ENCODE data around the gene TNPO2.
"Not testable (repeated sequence)": the region's sequence is repeated elsewhere in the genome, so short reads cannot be mapped to it uniquely, and the experiment has no call there.

TNPO2 gene

DNA sequence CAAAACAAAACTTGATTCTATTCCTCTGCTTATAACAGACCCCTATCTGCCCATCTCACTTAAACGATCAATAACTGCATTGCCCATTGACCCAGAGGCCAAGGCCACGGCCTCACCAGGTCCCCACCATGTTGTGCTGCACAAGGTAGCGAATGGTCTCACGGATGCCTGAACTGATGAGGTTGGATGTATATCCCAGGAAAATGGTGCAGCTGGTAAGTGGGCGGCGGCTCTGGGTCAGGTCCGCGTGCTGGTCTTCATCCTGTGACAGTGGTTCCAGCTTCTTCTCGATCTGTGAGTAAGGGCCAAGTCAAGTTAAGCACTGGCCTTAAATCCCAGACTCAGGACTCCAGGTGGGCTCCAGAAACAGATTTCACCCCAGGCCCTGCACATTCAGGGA, 43.7 kb downstream of the TNPO2 start:
- FAIRE-seq (no peak), DNase-seq (ENCODE audit: insufficient read length, low spot score) (no peak)

DNA sequence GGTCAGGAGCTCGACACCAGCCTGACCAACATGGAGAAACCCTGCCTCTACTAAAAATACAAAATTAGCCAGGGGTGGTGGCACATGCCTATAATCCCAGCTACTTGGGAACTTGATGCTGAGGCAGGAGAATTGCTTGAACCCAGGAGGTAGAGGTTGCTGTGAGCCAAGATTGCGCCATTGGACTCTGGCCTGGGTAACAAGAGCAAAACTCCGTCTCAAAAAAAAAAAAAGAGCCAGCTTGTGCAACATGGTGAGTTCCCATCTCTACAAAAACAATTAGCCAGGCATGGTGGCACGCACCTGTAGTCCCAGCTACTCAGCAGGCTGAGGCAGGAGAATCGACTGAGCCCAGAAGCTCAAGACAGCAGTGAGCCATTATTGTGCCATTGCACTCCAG, 45.7 kb downstream of the TNPO2 start:
- not testable (repeated sequence) for FAIRE-seq; DNase-seq (ENCODE audit: insufficient read length, low spot score)

DNA sequence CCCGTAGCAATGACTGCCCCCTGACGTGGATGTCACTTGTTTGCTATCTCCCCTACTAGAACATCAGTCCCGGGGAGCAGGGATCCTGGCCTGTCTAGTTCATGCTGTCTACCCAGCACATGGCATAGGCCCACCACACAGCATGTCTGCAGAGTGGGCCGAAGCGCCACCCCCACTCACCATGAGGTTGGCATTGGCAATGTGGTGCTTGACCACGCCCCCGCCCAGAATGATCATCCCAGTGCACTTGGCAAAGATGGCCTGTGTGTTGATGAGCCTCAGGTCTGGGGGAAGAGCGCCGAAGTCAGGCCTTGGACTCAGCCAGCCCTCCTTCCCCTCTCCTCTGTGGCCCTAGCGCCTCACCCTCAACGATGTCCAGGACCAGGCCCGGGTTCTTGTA, 46.8 kb downstream of the TNPO2 start:
- no peak for FAIRE-seq
- no peak for DNase-seq (ENCODE audit: insufficient read length, low spot score)

DNA sequence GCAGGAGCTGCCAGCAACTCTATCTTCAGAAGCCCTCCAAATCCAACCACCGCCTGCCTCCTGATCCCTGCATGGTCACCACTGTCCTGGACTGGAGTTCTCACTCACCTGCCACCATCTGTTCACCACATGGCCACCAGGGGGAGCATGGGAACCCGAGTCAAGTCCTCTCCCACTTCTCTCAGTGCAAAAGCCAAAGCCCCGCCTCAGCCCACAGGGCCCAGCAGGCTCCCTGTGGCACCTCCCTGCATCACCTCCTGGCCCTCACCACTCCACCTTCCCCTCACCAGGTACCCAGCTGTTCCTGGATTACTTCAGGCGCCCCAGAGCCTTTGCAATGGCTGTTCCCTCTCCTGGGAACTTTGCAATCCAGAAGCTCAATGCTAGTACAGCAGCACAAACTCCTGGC, 47.3 kb downstream of the TNPO2 start:
- FAIRE-seq (no peak), DNase-seq (ENCODE audit: insufficient read length, low spot score) (peak; percentile 87)

DNA sequence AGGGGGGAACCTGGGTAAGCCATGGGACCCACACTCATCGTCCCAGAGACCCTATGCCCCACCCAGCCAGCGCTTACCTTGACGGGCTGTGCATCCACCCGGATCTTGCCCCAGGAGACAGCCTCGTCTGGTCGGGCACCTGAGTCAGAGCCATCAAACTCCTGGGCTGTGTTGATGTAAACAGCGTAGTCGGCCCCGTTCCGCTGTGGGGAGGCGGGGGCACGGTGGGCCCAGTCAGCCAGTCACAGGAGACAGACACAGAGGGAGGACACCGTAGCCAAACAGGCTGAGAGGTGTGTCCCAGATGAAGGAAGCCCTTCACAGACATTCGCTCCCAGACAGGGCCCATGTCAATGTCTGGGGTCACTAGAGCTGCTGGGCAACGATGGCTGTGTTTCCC, 47.8 kb downstream of the TNPO2 start:
- DNase-seq (ENCODE audit: insufficient read length, low spot score) = no peak
- FAIRE-seq = no peak

DNA sequence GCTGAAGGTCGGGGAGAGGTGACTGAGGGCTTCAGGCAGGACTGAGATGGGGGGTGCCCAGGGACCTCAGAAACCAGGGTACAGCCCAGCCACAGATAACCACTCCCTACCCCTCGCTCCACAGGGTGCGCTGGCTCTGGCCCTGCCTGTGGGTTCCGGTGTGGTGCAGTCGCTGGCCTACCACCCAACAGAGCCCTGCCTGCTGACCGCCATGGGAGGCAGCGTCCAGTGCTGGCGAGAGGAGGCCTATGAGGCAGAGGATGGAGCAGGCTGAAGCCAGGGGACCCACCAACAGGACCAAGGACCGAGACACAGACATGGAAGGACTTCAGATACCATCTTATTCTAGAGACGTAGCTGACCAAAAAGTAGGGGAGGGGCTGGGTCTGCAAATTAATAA, 48.3 kb downstream of the TNPO2 start:
- DNase-seq (ENCODE audit: insufficient read length, low spot score) = no peak
- FAIRE-seq = no peak

DNA sequence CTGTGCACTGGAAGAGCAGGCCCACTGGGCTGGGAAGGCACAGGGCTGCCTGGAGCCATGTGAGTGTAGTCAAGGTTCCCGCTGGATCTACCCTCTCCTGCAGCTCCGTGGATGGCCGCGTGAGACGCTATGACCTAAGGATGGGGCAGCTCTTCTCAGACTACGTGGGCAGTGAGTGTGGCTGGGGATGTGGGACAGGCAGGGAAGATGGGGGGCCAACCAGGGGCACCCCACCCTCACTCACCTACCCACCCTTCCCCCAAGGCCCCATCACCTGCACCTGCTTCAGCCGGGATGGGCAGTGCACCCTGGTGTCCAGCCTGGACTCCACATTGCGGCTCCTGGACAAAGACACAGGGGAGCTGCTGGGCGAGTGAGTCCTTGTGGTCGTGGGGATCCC, 51.0 kb downstream of the TNPO2 start:
- DNase-seq (ENCODE audit: insufficient read length, low spot score) (no peak), FAIRE-seq (peak; percentile 9)

DNA sequence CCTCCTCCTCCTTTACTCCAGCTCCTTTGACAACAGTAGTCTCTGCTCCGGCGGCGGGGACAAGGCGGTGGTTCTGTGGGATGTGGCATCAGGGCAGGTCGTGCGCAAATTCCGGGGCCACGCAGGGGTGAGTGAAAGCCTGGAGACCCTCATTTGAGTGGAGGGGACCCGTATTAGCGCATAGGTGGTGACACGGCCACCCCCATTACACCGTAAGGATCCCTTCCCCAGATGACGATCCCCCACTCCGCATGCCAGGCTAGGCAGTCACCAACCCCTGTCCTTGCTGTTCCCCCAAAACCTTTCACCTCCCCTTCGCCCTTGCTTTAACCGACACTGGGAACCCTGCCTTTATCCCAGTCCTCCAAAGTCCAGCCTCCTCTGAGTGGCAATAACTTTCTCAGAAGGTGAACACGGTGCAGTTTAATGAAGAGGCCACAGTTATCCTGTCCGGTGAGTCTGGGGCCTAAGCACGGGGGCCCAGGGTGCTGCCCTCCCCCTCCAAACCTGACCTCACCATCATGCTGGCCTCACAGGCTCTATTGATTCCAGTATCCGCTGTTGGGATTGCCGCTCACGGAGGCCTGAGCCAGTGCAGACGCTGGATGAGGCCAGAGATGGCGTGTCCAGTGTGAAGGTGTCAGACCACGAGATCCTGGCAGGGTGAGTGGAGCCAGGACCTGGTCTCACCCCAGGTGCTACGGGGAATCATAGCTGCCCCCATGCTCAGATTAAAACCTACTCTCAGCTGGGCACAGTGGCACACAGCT, 53.4 kb downstream of the TNPO2 start:
- FAIRE-seq (no peak), DNase-seq (ENCODE audit: insufficient read length, low spot score) (no peak)

DNA sequence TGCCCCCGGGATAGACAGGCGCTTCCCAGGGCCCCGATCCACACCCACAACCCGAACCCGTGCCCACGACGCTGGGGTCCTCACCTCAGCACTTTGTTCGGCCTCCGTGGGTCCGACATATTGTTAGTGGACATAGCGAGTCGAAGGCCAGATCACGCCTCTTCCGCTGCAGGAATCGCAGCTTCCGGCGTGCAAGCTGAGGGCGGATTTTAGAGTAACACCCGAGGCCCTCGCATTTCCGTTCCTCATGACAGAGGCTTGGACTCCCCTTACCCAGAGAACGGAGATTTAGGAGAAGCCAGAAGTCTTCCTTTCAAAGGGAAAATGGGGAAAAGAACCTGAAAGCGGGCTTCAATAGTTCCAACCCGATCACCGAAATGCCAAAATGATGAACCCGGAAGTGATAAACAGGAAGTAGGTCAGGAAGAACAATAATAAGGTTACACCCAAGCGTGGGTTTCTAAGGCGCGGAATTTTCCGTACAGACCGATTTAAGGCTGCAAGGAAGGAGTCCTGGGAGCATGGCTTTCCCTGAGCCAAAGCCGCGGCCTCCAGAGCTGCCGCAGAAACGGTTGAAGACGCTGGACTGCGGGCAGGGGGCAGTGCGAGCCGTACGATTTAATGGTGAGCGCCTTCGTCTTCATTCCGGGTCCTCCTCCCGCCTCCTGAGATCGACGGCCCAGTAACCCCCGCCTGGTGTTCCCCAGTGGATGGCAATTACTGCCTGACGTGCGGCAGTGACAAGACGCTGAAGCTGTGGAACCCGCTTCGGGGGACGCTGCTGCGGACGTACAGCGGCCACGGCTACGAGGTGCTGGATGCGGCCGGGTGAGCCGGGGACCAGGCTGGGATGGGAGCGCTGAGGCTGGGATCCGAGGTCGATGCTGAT, 54.2 kb downstream of the TNPO2 start:
- peak; percentile 86 for DNase-seq (ENCODE audit: insufficient read length, low spot score)
- peak; percentile 88 for FAIRE-seq

DNA sequence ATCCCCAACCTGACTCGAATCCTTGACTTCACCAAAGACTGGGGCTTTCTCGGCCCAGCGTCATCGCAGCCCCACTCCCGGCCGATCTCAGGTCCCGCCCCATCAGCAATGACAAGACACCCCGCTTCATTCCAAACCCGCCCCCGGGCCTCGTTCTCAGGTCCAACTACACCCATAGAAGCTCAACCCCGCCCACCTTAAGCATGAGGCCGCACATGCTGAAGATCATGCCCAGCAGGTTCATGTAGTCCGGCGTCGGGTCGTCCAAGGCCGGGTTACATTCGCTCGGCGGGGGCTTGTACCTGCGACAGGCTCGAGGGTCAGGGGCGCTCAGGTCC, 54.8 kb downstream of the TNPO2 start:
- FAIRE-seq (peak; percentile 16), DNase-seq (ENCODE audit: insufficient read length, low spot score) (peak; percentile 33)

DNA sequence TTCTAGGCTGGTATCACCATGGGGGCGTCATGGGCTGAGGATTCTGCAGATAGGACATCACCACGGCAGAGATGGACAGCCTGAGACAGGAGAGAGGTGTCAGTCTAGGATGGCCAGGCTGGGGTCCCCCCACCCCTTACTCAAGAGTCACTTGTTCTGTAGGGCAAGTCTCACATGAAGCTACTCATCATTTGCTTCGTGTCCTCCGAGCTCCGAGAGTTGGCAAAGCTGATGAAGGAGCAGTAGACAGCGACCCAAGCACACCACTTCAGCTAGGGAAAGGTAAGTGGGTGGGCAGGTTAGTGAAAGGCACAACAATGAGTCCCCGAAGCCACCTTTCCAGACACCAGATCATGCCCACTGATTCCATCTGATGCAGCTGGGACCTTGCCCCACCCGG, 55.4 kb downstream of the TNPO2 start:
- FAIRE-seq = no peak
- no peak for DNase-seq (ENCODE audit: insufficient read length, low spot score)

DNA sequence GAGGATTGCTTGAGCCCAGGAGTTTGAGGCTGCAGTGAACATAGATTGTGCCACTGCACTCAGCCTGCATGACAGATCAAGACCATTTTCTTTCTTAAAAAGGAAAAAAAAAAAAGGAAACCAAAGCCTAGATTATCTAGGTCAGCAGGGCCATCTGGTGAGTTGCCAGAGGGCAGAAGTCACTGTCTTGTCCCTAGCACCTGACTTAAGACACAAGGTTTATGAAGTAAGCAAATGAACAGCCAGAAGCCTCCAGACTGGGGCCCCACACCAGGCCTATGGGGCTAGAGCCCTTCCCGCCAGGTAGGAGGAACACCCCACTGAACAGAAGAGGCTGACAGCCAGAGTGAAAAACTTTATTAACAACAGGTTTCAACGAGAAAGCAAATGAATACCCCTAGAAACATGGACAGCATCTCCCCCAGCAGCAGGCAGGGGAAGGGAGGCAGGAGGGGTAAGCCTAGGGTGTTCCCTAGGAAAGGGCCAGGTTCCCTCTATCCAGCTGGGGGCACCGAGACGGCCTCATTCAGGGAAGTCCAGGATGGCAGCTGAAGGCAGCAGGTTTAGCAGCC, 55.9 kb downstream of the TNPO2 start:
- no peak for DNase-seq (ENCODE audit: insufficient read length, low spot score)
- no peak for FAIRE-seq

DNA sequence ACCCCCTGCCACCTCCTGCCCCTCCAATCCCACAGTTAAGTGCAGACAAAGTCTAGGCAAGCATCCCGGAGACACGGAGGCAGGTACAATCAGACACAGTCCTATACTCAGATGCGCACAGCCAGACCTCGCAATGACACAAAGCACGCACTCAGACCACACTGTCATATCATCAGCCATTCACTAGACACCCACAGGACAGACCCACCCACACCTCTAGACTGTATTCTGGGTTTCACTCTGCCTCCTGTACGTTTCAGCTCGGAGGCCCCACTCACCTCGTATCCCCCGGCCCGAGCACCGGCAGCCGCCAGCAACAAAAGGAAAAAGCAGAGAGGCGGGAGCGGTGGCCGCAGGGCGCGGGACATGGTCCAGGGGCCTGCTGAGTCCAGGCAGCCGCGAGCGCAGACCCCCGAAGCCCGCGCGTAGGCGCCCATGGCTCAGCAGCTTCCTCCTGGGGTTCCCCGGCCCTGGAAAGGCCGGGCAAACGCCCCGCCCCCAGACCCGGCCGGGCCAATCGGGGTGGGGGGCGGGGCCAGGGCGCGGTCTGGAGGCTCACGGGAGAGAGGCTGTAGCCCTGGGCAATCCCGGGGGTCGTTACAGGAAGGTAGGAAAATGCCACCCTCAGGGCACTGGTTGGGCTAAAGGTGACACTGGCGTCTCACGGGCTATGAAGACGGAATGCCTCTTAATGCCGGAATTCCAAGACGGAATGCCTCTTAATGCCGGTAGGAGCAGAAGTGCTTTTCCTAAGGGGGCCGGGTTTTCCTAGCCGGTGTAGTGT, 57.3 kb downstream of the TNPO2 start, which contains the start of the genes MAN2B1 and WDR83:
TSS of gene MAN2B1 (minus strand) at position 478 of the 784 bp plus-strand sequence. CDS start at position 437, 41 bp downstream.
TSS of gene WDR83 (plus strand) at position 543 of the 784 bp plus-strand sequence. CDS start 2,984 bp downstream, outside the sequence.
- FAIRE-seq = peak; percentile 28
- DNase-seq (ENCODE audit: insufficient read length, low spot score) = peak; percentile 93

DNA sequence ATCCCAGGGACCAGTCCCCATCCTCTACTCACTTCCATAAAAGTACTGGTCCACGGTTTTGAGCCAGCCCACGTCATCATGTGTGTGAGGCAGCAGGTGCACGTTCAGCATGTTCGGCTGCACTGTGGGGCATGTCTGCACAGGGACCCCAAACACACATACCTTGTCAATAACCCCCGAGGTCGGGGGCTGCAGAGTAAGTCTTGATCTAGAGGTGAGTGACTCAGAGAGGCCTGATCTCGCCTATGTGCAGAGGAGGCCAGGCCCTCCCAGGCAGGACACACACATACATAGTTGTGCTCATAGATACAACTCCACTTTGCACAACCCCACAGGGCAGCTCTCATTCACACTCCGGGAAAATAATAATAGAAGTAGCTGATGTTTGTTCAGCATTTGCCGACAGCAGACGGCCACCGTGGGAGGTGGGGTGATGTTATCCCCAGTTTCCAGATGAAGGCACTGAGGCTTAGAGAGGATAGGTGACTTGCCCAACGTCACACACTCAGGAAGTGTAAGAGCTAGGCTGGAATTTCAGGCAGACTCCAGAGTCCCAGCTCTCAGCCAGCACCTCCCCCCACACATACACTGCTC, 58.0 kb downstream of the TNPO2 start:
- no peak for DNase-seq (ENCODE audit: insufficient read length, low spot score)
- FAIRE-seq = no peak

DNA sequence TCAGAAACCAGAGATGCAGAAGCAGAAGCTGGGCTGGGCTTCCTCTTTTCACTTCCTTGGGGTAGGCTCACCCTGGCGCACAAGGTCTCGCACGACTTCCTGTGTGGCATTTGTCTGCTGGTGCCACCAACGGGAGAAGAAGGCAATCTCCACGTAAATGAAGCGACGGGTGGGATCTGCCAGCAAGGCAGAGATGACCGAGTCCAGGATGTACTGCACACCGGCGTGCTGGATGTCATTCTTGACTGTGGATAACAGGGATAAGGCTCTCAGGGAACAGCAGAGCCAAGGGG, 58.5 kb downstream of the TNPO2 start:
- FAIRE-seq (no peak), DNase-seq (ENCODE audit: insufficient read length, low spot score) (no peak)

DNA sequence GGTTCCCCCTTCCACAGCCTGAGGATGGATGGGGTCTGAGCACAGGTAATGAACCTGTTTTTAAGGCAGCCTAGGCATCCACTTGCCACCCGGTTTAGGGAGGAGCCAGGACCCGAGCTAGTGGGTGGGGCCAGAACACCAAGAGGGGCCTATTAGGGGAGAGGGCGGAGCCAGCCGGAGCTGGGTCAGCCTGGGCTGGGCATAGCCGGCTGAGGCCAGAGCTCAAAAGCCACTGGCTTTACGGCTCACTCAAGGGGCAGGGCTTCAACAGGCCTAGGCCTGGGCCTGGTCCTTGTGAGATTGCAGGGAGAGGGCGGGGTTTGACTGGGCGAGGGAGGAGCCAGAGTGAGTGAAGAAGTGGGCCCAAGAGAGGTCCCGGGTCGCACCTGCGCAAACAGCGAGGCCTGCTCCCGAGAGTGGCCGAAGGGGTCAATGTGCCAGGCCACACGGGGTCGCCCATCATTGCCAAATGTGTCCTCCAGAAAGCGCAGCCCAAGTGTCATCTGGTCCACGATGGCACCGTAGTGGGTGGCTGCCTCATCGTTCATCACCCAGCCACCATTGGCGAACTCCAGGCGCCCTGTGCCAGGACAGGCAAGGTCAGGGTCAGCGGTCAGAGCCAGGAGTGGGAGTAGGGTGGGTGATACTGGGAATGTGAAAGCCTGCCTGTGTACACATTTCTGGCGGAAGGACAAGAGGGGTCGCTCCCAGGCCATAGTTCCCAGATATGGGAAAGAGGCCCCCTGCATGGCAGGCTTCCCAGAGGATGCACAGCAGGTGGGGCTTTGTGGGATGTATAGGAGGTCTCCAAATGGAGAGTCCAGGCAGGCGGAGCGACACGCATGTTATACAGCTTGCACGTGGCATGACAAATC, 59.1 kb downstream of the TNPO2 start:
- DNase-seq (ENCODE audit: insufficient read length, low spot score) (no peak), FAIRE-seq (no peak)

DNA sequence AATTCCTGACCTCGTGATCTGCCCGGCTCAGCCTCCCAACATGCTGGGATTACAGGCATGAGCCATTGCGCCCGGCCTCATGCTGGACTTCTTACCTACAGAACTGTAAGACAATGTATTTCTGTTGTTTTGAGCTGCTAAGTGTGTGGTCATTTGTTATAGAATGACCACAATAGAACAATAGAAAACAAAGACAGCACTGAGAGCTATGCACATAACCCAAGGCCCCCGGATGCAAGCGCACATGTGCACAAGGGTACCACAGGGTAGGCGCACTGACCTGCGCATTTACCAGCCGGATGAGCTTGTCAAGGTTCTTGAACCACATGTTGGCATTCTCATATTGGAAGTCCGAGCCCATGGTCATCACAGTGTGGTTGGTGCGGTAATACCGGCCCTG, 62.8 kb downstream of the TNPO2 start:
- no peak for DNase-seq (ENCODE audit: insufficient read length, low spot score)
- FAIRE-seq = no peak

DNA sequence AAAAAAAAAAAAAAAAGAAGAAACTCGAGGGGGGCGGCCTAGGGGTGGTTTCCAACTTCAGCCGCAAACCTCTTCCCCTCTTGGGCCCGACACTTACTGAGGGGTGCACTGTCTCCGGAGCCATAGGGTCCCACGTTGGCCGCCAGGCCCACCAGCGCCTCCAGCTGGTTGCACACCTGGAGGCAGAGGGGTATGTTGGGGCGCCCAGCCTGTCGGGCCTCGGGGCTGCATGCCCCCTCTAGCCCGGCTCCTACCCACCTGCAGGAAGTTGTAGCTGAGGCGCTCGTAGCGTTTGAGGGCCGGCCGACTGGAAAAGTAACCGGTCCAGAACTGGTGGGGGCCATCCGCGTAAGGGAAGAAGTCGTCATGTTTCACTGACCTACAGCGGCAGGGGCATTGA, 65.8 kb downstream of the TNPO2 start:
- FAIRE-seq = no peak
- DNase-seq (ENCODE audit: insufficient read length, low spot score) = no peak

DNA sequence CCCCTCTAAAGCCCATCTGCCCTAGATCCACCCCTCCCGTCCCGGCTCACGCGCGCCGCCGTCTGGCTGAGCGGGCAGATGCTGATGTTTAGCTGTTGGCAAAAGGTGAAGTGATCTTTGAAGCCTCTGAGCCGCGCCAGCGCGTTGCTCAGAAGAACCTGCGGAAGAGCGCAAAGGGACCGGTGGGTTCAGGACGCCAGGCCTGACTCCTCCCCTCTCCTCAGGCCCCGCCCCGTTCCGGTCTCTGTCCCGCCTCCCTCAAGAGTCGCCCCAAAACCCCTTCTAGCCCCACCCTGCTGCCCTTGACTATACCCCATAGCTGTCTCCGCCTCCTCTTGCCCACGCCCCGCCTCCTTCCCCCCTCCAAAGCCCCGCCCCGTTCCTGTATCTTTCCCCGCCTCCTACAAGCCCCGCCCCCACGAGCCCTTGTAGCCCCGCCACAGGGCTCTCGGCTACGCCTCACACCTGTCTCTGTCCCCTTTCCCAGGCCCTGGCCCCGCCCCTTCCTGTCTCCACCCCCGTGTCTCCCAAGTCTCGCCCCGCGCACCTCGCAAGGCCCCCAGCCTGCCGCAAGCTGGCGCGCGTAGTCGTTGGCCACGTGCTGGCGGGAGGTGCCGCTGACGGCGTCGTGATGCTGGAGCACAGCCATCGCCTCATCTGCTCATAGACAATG, 66.7 kb downstream of the TNPO2 start:
- DNase-seq (ENCODE audit: insufficient read length, low spot score) = no peak
- no peak for FAIRE-seq

Measured in HTR-8/SVneo (cell line).